Measurements from ENCODE around the gene TSEN15.

DNA sequence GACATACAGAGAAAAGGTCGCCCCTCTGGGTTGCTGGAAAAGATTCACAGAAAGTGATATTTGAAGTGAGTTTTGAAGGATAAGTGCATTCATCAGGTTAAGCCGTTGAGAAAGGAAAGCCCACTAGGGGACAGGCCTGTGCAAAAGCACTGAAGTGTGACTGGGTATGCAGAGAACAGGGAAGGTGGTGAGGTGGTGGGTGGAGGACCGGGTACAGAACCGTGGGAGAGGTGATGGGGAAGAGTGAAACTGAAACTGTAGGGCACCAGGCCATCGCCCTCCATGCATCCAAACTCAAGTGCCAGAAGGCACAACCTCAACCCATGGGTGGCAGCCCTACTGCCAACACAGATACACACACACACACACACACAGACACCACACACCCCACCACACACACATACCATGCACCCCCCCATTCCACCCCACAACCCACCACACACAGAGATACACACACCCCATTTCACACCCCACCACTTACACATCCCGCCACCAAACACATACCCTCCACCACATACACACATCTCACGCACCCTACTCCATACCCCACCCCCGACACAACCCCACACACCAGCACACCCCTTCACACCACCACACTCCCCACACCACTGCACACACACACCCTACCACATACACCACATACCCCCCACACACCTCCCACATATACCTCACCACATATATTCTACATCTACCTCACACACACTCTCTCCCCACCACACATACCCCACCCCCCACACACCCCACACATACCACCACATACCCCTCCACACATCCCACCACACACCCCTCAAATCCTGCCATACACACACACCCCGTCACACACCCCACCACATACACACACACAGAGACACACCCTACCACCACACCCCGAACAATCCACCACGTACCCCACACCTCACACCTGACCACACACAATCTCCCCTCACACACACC lies 59.0 kb downstream of the TSEN15 start:
- TF ChIP-seq POLR2A (IDR thresholded peaks at IDR 0.05), result no peak
- TF ChIP-seq, protein P1, sequence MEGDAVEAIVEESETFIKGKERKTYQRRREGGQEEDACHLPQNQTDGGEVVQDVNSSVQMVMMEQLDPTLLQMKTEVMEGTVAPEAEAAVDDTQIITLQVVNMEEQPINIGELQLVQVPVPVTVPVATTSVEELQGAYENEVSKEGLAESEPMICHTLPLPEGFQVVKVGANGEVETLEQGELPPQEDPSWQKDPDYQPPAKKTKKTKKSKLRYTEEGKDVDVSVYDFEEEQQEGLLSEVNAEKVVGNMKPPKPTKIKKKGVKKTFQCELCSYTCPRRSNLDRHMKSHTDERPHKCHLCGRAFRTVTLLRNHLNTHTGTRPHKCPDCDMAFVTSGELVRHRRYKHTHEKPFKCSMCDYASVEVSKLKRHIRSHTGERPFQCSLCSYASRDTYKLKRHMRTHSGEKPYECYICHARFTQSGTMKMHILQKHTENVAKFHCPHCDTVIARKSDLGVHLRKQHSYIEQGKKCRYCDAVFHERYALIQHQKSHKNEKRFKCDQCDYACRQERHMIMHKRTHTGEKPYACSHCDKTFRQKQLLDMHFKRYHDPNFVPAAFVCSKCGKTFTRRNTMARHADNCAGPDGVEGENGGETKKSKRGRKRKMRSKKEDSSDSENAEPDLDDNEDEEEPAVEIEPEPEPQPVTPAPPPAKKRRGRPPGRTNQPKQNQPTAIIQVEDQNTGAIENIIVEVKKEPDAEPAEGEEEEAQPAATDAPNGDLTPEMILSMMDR (IDR thresholded peaks at IDR 0.05), result no peak

All from suprapubic skin (tissue), 3 donors.